Tongue (tissue), 2 donors: ENCODE measurements around the gene APBA2. TPM values are rescaled to one million over a fixed set of nuclear protein-coding genes. Genes with fewer than 3 reads are reported as not detected.

ENCODE experiments used
- DNase-seq: peaks from one replicate; pipeline ENCODE4 v3.0.0-alpha.2; 2015
- total RNA-seq: library from RNA; depleted of rRNA; stranded (reverse); fragments of >200 nt; gene quantifications from one replicate; pipeline ENCODE4 v1.2.3, GENCODE V29; 2014

Gene APBA2
- total RNA-seq, 1 donor from 2014 or later = 8.1 TPM

GRCh38 chr15:29120593-29121368 lies 235.0 kb downstream of the APBA2 start:
- no peak for DNase-seq

- no peak for DNase-seq
Measured at GRCh38 chr15:29121369-29121656, 235.5 kb downstream of the APBA2 start.

- no peak for DNase-seq
Measured at GRCh38 chr15:29121907-29122306, 236.1 kb downstream of the APBA2 start.

- DNase-seq = no peak
Measured at GRCh38 chr15:29122506-29122905, 236.7 kb downstream of the APBA2 start.

GRCh38 chr15:29123171-29123570 lies 237.4 kb downstream of the APBA2 start:
- no peak for DNase-seq

- no peak for DNase-seq
Measured at GRCh38 chr15:29123991-29124390, 238.2 kb downstream of the APBA2 start.

- DNase-seq = peak; percentile 29
Measured at GRCh38 chr15:29124581-29125381, 239.0 kb downstream of the APBA2 start.

GRCh38 chr15:29125382-29126207 lies 239.8 kb downstream of the APBA2 start:
- DNase-seq = no peak

GRCh38 chr15:29126208-29126536 lies 240.4 kb downstream of the APBA2 start:
- no peak for DNase-seq

GRCh38 chr15:29126821-29127461 lies 241.2 kb downstream of the APBA2 start:
- DNase-seq = no peak

GRCh38 chr15:29127506-29128430 lies 242.0 kb downstream of the APBA2 start:
- DNase-seq = no peak

- no peak for DNase-seq
Measured at GRCh38 chr15:29128671-29129070, 242.9 kb downstream of the APBA2 start.

GRCh38 chr15:29129221-29129620 lies 243.4 kb downstream of the APBA2 start:
- DNase-seq = no peak

GRCh38 chr15:29129926-29130325 lies 244.2 kb downstream of the APBA2 start:
- no peak for DNase-seq

GRCh38 chr15:29130476-29130875 lies 244.7 kb downstream of the APBA2 start:
- DNase-seq = no peak

GRCh38 chr15:29130951-29131839 lies 245.4 kb downstream of the APBA2 start:
- DNase-seq = no peak

GRCh38 chr15:29131840-29132420 lies 246.2 kb downstream of the APBA2 start:
- no peak for DNase-seq

GRCh38 chr15:29132735-29133181 lies 247.0 kb downstream of the APBA2 start:
- DNase-seq = no peak

- no peak for DNase-seq
Measured at GRCh38 chr15:29133321-29133720, 247.5 kb downstream of the APBA2 start.

- DNase-seq = no peak
Measured at GRCh38 chr15:29133791-29134190, 248.0 kb downstream of the APBA2 start.
